IPS-15b (cell line): ENCODE data around the gene AFAP1L1.

Experiments used
- H3K27me3 ChIP-seq: one replicate; pipeline ENCODE4 v1.6.1; 2013; ENCODE audit warnings: low read length; ENCODE audit not compliant: control insufficient read depth, insufficient read depth
- H3K36me3 ChIP-seq: one replicate; pipeline ENCODE4 v1.6.1; 2013; ENCODE audit warnings: low read length; ENCODE audit not compliant: control insufficient read depth, insufficient read depth
- H3K4me1 ChIP-seq: one replicate; pipeline ENCODE4 v1.6.1; 2013; ENCODE audit warnings: mild to moderate bottlenecking, low read length; ENCODE audit not compliant: control insufficient read depth, insufficient read depth
- H3K4me3 ChIP-seq: one replicate; pipeline ENCODE4 v1.5.1; 2013; ENCODE audit warnings: low read depth, low read length
- H3K9ac ChIP-seq: one replicate; pipeline ENCODE4 v1.6.1; 2013; ENCODE audit warnings: low read depth, mild to moderate bottlenecking, low read length
- H3K9me3 ChIP-seq: one replicate; pipeline ENCODE4 v1.6.1; 2013; ENCODE audit warnings: mild to moderate bottlenecking, low read length; ENCODE audit not compliant: control insufficient read depth, insufficient read depth

Gene AFAP1L1

DNA sequence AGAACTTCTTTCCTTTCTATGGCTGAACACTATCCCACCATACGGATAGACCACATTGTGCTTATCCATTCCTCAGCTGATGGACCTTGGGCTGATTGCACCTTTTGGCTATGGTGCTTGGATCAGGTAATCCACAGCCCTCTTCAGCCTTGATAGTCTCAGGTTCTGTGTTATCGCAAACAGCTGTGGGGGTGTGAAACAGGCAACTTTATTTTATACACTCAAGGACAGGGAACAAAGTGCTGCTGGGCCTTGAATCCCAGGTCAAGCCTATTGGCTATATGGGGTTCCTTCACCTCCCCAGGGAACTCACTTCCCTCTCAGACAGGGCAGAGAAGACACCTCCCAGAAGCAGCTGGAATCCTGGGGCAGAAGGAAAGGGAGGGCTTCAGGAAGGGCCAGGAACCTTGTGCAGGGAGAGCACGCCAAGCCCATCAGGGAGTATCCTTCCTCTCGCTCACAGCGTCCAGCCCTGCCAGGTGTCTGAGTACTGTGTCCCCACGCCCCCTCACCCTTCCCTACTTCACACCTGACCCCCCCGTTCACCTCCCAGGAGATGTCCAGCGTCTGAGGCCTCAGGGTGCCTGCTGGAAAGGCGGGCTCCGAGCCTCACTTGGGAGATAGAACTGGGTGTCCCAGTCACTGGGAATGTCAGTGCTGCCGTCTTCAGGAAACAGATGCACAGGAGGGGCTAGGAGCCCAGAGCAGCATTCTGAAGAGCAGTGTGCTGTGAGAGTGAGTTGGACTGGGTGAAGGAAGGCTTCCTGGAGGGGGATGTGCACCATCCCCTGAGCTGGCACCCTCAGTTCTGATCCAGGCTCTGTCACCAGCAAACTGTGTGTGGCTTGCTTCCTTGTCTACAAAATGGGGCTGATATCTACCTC, 32.8 kb downstream of the AFAP1L1 start:
- H3K9ac ChIP-seq = no peak overlapping the region
- H3K36me3 ChIP-seq = no peaks in the 10 kb centered on the region
- no peak overlapping the region for H3K4me3 ChIP-seq
- no peaks in the 10 kb centered on the region for H3K9me3 ChIP-seq
- no peaks in the 10 kb centered on the region for H3K4me1 ChIP-seq
- no peaks in the 10 kb centered on the region for H3K27me3 ChIP-seq

DNA sequence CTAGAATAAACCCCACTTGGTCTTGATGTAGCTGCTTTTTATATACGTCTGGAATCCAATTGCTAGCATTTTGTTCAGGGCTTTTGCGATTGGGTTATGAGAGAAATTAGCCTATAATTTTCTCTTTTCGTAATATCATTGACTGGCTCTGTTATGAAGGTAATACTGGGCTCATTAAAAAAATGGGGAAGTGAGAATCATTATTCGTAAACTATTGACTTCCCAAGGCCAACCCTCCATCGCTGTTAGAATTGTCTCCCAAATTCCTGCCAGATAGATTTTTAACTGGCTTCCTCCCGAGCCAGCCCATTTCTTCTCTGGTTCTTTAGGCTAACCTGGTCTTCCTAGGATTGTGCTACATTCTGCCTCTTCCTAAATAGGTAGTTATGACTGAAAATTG, 37.7 kb downstream of the AFAP1L1 start:
- H3K9ac ChIP-seq = no peak overlapping the region
- H3K4me3 ChIP-seq = no peak overlapping the region
- H3K9me3 ChIP-seq = no peaks in the 10 kb centered on the region
- H3K36me3 ChIP-seq = no peaks in the 10 kb centered on the region
- peaks cover 6% of the 10 kb centered on the region for H3K4me1 ChIP-seq
- H3K27me3 ChIP-seq = no peaks in the 10 kb centered on the region

DNA sequence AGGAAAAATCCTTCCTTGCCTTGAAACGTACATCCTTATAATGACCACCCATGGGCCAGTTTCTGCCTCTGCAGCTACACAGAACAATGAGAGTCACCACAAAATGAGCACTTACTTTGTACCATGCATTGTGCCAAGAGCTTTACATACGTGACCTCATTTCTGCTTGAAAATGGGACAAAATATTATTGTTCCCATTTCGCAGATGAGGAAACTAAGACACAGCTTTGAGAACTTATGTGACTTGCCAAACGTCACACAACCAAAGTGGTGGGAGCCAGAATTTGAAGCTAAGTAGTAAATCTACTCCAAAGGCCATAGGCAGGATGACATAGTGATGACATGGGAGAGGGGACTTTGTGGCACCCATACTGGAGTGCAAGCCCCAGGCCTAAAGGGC, 38.8 kb downstream of the AFAP1L1 start:
- H3K36me3 ChIP-seq = no peaks in the 10 kb centered on the region
- no peaks in the 10 kb centered on the region for H3K27me3 ChIP-seq
- H3K9ac ChIP-seq = no peak overlapping the region
- peaks cover 6% of the 10 kb centered on the region for H3K4me1 ChIP-seq
- H3K9me3 ChIP-seq = no peaks in the 10 kb centered on the region
- H3K4me3 ChIP-seq = no peak overlapping the region

DNA sequence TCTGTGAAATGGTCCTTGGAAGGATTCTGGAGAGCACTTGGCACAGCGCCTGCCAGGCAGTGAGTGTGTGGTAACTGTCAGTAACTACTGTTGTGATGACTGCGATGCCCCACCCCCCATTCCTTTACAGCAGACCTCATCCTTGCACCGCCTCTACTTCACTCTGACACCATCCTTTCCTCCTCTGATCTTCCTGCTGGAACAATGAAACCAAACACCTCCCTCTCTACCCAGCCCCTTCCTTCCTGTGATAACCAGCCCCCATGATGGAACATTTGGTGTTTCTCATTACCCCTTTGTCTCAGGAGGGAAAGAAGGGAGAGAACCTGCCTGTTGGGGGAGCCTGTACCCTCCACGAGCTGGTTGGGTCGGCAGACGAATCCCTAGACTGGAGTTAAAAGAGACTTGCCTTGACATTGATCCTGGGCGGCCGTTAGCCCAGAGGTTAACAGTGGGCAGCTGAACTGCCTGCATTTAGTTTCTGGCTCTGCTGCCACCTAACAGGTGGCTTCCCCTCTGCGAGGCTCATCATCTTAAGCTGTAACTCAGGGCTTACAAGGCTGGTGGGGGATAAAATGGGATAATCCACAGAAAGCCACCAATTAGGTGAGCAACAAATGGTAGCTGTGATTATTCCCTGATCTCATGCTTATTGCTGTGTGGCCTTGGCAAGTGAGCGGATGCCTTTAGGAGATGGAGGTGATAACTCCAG, 39.4 kb downstream of the AFAP1L1 start:
- H3K9me3 ChIP-seq = no peaks in the 10 kb centered on the region
- peaks cover 6% of the 10 kb centered on the region for H3K4me1 ChIP-seq
- H3K36me3 ChIP-seq = no peaks in the 10 kb centered on the region
- H3K9ac ChIP-seq = no peak overlapping the region
- H3K4me3 ChIP-seq = no peak overlapping the region
- no peaks in the 10 kb centered on the region for H3K27me3 ChIP-seq

DNA sequence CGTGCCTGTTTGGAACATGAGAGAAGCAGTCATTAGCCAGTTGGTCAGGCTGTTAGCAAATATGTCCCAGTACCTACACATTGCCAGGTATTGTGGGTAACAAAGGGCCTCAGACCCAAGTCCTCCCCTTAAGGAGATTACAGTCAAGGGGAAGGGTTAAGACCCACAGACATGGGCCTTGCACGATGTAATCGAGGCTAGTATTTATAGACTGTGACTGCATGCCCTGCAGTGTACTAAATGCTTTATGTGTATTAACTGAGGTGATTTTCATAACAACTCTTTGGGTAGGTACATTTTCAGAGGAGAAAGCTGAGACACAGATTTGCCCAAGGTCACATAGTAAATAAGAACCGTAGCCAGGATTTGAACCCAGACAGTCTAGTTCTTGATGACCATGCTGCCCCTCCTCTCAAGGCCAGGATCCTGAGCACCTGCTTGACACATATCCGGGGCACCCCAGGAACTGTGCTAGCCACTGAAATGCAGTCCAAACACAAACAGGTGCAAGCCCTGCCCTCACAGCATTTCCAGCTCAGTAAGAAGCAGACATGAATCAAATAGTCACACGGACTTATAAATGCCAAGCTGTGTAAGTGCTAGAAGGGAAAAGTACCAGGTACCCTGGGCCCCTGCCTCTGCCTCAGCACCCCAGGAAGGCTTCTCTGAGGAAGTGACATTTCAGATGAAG, 41.6 kb downstream of the AFAP1L1 start:
- Histone ChIP-seq H3K9ac (no peak overlapping the region), H3K4me1 (peaks cover 6% of the 10 kb centered on the region), H3K27me3 (no peaks in the 10 kb centered on the region), H3K36me3 (no peaks in the 10 kb centered on the region), H3K9me3 (no peaks in the 10 kb centered on the region), H3K4me3 (no peak overlapping the region)

- H3K27me3 ChIP-seq = no peaks in the 10 kb centered on the region
- no peak overlapping the region for H3K9ac ChIP-seq
- no peak overlapping the region for H3K4me3 ChIP-seq
- no peaks in the 10 kb centered on the region for H3K36me3 ChIP-seq
- no peaks in the 10 kb centered on the region for H3K9me3 ChIP-seq
- H3K4me1 ChIP-seq = peaks cover 6% of the 10 kb centered on the region
Observed at GRCh38 chr5:149314571-149315111, 43.0 kb downstream of the AFAP1L1 start.

- H3K9ac ChIP-seq = no peak overlapping the region
- no peaks in the 10 kb centered on the region for H3K27me3 ChIP-seq
- peaks cover 4% of the 10 kb centered on the region for H3K4me1 ChIP-seq
- no peak overlapping the region for H3K4me3 ChIP-seq
- H3K36me3 ChIP-seq = no peaks in the 10 kb centered on the region
- no peaks in the 10 kb centered on the region for H3K9me3 ChIP-seq
Observed at GRCh38 chr5:149315753-149316152, 44.1 kb downstream of the AFAP1L1 start.

DNA sequence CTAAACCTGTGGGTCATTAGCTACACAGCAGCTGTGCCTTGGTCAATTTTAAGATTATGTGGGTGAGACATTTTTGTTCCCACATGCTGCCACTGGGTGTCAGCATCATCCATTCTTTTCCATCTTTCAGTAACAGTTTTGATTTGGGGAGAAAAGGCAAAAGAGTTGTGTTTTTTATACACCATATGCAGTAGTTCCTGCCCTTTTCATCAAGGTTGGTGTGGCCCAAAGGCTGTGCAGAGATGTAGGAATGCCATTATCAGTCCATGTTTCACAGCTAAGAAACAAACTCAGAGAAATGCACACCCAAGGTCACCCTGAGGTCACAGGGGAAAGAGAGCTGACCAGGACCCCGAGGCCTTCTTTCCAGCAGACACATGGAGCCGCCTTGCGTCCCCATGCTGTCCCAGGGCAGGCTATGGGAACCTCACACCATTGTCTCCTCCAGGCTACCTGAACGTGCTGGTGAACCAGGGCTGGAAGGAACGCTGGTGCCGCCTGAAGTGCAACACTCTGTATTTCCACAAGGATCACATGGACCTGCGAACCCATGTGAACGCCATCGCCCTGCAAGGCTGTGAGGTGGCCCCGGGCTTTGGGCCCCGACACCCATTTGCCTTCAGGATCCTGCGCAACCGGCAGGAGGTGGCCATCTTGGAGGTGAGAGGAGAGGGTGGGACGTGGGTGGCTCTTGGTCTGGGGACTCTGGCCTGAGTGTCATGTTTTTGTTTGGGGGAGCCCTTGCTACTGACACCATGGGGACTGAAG, 45.8 kb downstream of the AFAP1L1 start:
- no peaks in the 10 kb centered on the region for H3K9me3 ChIP-seq
- no peaks in the 10 kb centered on the region for H3K36me3 ChIP-seq
- H3K27me3 ChIP-seq = no peaks in the 10 kb centered on the region
- H3K9ac ChIP-seq = no peak overlapping the region
- H3K4me3 ChIP-seq = no peak overlapping the region
- peaks cover 3% of the 10 kb centered on the region for H3K4me1 ChIP-seq

- no peaks in the 10 kb centered on the region for H3K27me3 ChIP-seq
- peaks cover 3% of the 10 kb centered on the region for H3K4me1 ChIP-seq
- no peak overlapping the region for H3K9ac ChIP-seq
- no peaks in the 10 kb centered on the region for H3K36me3 ChIP-seq
- H3K4me3 ChIP-seq = no peak overlapping the region
- H3K9me3 ChIP-seq = no peaks in the 10 kb centered on the region
Observed at GRCh38 chr5:149319174-149319573, 47.5 kb downstream of the AFAP1L1 start.

DNA sequence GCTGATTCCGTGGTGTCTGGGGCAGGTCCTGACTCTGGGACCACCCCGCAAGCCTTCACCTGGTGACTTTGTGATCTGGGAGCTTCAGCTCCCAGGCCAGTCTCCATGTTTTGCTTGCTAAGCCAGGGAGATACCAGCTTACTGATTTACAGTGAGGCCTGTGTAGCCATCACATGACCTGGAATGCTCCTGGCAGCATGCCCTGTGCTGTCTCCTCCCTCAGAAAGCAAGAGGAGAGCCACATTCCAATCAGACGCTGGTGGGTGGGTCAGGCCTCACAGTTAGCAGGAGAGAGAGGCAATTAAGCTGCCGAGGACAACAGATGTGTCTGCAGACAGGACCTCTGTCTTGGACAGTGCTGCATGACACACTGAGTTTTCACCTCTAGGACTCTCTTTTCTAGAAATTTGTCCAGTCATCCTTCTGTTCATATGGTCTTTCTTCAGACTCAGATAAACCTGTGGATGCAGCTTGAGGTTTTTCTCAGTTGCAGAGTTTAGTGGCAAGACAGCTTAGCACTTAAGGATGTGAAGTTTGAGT, 49.2 kb downstream of the AFAP1L1 start:
- H3K9me3 ChIP-seq = no peaks in the 10 kb centered on the region
- no peak overlapping the region for H3K4me3 ChIP-seq
- no peaks in the 10 kb centered on the region for H3K27me3 ChIP-seq
- H3K4me1 ChIP-seq = peaks cover 3% of the 10 kb centered on the region
- no peaks in the 10 kb centered on the region for H3K36me3 ChIP-seq
- no peak overlapping the region for H3K9ac ChIP-seq

DNA sequence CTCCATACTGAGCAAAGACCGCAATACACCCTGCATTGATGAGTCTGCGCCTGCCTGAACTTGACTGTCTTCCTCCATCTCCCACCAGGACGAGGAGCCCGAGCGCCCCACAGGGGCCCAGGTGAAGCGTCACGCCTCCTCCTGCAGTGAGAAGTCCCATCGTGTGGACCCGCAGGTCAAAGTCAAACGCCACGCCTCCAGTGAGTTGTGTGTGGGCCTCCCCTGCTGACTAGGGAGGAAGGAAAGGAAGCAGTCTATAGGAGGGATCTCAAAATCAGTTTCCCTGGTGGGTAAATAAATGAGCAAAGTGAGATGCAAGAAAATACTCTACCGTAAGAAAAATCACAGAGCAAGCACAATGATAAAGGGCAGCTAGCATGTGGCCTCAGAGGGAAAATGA, 50.9 kb downstream of the AFAP1L1 start:
- no peaks in the 10 kb centered on the region for H3K9me3 ChIP-seq
- H3K36me3 ChIP-seq = no peaks in the 10 kb centered on the region
- peaks cover 3% of the 10 kb centered on the region for H3K4me1 ChIP-seq
- no peaks in the 10 kb centered on the region for H3K27me3 ChIP-seq
- no peak overlapping the region for H3K9ac ChIP-seq
- H3K4me3 ChIP-seq = no peak overlapping the region
